ENCODE measurements around the gene LYPD5.
"Not testable (repeated sequence)": the region's sequence is repeated elsewhere in the genome, so short reads cannot be mapped to it uniquely, and the experiment has no call there.

The LYPD5 gene

DNA sequence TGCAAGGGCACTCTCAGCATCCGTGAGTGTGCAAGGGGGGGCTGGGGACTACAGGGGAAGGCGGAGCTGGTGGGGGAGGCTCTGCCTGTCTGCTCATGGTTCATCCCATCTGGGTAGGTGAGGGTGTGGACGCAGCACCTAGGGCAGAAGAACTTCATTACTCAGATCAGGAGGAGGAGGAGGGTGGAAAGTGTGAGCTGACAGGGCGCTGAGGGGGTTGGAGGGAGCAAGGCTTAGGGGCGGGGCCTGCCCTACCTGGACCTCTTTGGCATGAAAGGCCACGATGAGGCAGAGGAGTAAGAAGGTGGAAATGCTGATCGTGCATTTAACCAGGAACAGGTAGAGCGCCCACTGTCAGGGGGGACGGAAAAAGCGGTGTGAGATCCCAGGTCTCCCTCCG lies 26.0 kb downstream of the LYPD5 start:
- DNase-seq: no peak

DNA sequence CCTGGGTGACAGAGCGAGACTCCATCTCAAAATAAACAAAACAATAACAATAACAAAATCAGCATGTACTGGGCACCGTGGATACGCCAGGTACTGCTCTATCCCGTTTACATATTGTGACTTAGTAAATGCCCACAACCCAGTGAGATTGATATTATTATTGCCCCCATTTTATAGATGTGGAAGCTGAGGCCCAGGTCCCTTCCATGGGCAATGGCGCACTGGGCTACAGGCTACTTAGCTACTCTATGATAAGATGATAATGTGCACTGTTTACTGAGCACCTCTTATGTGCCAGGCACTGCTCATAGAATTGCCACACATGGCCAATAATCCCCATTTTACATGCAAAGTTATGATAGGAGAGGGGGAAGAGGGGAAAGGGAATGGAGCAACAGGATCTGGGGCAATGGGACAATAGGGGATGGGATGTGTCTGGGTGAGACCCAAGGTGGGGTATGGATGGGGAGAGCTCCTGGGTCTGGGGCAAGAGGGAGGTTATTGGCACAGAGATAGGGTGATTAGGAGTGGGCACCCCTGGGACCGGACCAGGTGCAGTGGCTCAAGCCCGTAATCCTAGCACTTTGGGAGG lies 26.9 kb downstream of the LYPD5 start:
- no peak for DNase-seq

DNA sequence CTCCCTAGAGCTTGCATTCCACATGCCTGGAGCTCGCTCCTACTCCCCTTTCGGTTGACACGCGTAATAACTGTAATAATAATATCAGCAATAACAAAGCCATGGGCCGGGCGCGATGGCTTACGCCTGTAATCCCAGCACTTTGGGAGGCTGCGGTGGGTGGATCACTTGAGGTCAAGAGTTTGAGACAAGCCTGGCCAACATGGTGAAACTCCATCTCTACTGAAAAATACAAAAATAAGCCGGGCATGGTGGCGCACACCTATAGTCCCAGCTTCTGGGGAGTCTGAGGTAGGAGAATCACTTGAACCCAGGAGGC lies 27.3 kb downstream of the LYPD5 start:
- DNase-seq: not testable (repeated sequence)

DNA sequence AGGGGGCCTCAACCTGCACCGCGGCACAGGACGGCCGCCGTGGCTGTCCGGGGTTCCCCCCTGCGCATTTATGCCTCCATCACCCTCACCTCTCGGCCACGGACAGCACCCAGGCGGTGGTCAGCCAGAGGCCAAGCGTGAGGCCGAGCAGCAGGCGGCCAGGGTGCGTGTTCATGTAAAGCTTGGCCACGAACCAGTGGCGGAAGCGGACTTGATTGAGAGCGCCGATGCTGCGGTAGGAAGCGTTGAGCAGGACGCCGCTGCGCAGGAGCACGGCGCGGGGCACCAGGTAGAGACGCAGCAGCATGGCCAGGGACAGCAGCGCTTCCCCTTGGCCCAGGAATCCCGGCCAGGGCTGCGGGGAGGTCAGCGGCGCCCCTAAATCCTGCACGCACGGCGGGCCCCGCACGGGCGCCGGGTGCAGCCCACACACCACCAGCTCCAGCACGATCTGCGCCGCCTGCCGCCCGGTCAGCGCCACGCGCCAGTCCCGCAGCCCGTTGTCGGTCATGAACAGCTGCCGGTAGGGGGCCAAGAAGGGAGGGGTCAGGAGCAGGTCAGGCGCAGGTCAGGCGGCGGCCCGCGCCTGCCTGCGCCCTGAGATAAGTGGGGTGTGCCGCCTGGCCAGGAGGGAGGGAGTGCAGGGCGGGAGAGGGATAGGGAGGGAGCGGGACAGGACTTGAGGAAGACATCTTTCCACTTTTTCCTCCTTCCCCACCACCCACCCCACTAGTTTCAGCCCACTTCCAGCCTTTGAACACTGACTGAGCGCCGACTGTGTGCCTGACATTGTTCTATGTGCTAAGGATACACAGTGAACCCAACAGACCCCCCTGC lies 27.9 kb downstream of the LYPD5 start:
- DNase-seq: no peak

DNA sequence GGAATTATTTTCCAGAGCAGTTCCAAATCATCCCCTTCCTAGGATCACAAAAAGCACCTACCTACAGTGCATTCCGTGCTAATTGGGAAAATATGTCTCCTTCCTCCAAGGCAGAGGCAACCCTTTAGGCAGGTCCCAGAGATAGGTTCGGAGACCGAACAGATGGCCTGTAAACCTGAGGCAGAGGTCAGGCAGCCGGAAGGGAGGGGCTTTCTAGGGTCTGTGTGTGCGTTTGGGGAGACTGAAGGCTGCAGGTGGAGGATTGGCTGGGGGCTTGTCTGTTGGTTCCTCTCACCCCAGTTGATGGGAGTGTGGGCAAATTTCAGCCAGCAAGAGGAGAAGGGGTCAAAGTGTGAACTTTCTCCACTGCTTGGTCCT lies 28.5 kb downstream of the LYPD5 start:
- no peak for DNase-seq

DNA sequence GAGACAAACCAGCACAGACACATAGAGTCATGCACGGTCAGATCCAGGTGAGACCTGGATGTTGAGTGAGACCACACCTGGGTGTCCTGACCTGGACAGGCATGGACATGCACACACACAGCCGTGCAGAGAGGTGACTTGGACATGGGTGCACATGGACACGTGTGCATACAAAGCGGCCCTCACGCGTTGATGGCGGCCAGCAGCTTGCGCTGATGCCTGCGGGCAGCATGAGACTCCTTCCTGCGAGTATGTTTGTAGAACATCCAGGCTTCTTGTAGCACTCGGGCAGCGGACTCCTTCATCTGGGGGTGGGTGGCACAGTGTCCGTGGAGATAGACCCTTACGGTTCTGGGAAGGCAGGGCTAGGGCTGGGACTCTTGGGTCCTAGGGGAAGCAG lies 33.0 kb downstream of the LYPD5 start:
- no peak for DNase-seq

DNA sequence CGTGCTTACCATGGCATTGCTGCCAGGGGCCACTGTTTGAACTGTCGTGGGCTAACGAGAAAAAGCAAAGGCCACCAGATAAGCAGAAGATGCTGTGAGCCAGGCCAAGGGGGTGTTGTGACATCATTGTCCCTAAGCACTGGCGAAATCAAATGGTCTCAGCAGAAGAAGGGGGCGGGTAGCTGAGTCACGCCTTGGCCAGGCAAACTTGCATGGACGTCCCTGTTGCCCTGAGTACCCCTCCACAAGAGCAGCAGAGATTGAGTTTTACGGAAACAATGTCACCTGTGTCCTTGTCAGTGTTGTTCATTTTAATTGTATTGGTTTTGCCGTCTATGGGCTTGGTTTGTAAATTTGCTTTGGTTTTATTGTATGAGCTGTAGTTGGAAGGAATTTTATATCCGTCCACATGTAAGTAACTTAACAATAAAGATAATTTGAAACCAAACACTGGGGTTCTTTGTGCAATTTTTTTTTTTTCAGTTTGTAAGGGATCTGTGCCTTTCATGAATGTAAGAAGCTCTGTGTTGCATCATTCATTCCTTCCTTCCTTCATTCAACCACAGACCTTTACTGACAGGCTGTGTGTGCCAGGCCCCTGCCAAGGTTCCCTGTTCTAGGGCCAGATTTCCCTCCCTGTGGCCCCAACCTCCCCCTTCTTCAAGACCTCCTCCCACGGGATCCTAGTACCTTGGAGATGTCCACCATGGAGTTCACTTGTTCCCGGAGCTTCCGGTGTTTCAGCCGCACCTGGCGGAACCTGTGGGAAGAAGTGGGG lies 33.8 kb downstream of the LYPD5 start:
- DNase-seq: no peak

DNA sequence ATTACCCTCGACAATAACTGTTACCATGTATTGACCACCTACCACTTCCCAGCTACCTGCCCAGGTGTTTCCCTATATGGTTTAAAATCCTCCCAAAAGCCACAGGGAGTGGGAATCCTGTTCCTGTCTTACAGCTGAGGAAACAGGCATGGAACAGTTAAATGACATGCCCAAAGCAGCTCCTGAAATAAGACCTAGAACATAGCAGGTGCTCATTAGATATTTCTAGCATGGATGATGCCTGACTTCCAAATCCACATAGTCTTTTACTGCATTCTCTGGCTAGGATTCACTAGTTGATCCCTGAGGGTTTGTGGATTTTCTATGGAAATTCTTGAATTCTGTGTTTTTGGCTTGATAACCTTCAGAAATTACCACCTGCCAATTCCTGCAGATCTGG lies 34.4 kb downstream of the LYPD5 start:
- DNase-seq: no peak

DNA sequence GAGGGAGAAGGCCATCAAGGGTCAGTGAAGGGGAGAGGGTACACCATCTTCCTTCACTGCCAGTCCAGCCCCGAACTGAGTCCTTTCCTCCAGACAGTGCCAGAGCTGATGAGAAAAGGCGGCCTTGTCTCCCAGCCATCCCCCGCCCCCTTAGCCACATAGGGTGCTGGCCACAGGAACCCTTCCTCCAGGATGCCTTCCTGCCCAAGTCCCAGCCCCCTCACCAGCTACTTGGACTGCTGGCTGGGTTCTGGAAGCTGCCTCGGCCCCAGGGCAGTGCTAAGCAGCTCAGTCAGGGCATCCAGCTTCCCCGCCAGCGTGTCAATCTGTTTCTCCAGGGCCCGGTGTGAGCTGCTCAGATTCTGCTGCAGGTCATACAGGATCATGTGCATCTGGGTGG lies 34.9 kb downstream of the LYPD5 start:
- no peak for DNase-seq

DNA sequence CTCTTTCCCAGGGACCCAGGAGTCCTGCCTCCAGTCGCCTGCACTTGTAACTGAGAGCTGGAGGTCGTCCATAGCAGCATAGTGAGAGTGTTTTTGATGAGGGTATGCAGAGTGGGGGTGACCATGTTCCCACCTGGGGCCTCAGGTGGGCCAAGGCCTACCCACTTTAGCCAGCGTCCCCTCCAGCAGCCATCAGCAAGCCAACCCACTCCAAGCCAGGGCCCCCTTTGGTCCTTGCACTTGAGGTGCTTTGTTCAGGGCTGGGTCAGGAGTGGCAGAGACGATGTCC lies 35.5 kb downstream of the LYPD5 start:
- DNase-seq: no peak

DNA sequence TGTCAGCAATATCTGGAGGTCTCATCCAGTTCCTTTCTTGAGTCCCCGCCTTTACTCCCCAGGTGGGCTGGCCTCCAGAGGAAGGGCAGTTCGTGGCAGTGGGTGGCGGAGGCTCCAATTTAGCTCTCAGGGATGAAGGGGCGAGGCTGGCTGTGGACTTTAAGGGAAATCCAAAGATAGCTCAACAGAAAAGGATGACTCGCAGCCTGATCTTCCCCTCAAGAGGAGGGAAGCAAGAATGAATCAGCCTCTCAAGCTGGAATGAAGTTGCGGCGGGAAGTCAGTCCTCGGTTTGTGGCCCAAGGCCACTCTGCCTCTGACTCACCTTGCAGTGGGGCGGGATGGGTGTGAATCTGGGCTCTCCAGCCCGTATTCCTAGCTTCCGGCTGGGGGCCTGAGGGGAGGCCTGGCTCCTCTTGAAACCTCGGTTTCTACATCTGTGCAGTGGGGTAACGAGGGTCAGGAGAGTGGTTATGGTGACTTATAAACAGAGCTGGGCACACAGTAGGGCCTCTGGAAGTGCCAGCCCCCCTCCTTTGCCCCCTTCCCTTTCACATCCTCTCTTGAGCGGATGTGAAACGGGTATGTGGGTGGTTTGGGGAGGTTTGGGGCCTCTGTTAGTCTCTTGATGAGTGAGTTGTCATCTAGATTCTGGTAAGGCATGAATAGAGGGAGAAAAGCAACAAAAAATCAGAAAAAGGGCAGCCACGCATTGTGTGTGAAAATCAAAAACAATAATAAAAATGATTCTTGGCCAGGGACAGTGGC lies 37.0 kb downstream of the LYPD5 start:
- peak; percentile 54 for DNase-seq

DNA sequence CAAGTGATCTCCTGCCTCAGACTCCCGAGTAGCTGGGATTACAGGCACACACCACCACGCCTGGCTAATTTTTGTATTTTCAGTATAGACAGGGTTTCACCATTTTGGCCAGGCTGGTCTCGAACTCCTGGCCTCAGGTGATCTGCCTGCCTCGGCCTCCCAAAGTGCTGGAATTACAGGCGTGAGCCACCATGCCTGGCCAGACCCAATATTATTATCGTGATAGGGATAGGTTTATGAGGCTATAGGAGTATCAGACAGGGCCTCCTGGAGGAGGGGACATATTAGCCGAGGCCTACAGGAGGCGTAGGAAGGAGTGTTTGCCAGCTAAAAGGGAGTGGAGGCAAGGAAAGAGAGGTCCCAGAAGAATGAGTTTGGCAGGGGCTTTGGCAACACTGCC lies 37.6 kb downstream of the LYPD5 start:
- not testable (repeated sequence) for DNase-seq

DNA sequence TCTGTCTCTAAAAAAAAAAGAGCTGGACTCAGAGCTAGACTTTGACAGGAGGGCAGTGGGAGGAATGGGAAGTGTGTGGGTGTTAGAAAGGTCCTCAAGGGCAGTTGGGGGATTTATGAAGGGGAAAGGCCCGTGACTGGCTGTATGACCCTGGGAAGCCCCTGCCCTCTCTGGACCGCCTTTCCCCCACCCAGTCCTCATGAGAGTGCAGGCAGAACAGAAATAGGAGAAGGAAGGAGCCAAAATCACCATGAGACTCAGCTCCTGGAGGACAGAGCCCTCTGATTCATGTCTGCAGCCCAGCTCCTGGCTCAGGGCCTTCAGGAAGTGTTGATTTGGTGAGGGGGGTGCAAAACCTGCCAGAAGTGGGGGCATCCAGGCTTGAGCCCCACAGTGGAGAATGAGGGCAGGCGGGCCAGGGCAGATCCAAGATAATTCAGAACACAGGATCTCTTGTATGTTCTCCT lies 38.7 kb downstream of the LYPD5 start:
- DNase-seq: no peak

DNA sequence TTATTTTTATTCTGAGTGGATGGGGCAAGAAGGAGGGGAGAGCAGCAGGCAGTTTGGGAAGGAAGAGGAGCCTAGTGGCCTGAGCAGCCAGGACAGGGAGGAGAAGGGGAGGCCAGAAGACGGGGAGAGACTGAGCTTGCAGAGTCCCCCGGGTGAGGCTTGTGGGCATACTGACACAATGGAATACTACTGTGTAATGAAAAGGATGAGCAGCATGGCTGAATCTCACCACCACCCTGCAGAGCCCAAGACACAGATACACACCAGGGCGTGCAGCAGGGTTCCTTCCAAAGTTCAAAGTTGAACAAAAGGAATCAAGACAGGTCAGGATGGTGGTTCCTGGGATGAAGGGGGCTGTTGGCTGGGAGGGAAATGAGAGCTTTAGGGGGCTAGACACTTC lies 39.4 kb downstream of the LYPD5 start:
- DNase-seq: no peak

DNA sequence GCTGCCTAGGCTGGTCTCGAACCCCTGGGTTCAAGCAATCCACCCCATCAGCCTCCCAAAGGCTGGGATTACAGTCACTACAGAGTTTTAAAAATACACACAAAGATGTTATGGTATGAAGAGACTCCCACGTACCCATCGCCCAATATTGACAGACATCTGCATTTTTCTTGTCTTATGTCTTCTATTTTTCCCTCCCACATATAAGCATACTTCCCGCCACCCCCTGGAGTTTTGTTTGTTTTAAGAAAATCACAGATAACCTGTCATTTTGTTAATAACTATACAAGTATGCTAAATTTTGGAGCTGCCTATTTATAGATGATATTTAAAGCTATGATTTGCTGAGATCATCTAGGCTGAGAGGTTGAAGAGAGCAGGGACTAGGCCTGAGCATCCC lies 41.3 kb downstream of the LYPD5 start:
- no peak for DNase-seq

DNA sequence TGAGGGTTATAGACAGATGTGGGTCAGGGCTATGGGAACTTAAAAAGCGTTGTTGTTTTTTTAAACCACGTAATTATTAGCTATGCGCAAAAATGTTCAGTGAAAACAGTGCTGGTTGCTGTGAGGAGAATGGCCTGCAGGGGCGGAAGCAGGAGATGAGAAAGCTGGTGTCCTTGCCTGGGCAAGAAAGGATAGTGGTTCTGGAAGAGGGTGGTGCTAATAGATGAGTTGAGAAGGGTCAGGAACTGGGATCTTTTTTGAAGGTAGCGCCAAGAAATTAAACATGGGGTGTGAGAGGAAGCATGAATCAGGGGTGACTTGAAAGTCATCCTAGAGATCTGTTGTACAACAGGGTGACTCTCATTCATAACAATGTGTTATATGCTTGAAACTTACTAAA lies 42.7 kb downstream of the LYPD5 start:
- DNase-seq: no peak

DNA sequence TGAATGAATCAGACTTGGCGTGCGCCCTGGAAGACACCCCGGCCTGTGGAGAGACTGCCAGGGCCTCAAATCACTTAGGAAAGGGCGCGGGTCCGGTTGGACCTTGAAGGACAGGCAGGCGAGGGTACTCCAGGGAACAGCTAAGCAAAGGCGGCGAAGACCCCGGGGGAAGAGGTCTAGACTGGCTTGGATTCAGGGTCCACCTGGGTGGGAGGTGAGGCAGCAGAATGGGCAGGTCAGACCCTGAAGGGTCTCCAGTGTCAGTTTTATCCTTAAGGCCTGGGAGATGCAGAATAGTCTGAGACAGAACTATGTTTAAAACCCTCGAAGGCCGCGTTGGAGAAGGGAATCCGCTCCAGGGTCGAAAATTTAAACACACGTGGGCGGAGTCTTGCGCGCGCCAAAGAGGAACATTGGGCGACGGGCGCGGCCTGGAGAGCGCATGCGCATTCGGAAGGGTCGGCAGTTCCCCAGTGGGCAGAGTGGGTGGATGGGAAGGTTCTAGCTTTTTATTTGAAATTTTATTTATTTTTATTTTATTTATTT lies 46.9 kb downstream of the LYPD5 start:
- DNase-seq: peak; percentile 72

DNA sequence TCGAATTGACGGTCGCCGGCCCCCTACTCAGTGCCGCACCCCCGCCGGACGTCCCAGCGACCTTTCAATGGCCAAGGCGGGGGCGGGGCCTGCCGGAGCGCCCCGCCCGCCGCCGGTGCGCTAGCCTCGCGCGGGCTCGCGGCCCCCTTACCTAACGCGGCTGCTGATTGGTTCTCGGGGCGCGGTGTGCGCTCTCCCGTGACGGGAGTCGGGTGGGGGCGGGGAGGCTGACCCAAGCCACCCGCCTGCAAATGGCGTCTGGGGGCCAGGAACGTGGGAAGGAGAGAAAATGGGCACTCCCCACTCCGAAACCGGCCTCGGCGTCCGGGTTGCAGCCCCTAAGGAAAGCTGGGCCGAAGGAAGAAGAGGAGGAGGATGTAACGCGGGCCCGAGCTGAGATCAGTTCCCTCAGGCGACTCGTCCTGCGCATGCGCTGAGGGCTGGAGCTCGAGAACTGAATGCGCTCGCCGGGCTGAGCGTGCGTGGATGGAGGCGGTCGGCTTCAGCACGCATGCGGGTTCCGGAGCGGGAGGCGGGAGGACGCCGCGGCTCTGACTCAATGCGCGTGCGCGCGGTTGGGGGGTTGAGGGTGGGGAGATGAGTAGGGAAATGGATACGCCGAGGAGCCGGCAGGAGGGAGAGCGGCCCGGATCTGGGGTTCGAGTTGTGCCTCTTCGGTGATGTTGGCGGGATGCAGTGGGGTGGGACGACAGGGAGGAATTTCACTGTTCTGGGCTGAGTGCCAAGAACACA lies 47.6 kb downstream of the LYPD5 start, which contains the start of gene SMG9:
TSS of gene SMG9 (minus strand) at position 460 of the 753 bp plus-strand sequence. CDS start 4,221 bp downstream, outside the sequence.
- peak; percentile 98 for DNase-seq

DNA sequence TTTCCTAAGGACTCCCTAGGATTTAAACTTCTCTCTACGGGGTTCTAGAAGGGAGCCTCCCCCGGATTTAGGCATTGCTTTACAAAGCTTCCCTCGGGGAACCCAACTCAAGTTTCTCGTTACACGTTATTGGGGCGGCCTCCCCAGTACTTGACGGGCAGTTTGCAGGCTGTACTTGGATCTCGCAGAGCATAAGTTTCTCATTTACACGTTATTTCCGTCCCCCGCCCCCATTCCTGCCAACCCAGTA lies 48.1 kb downstream of the LYPD5 start:
- DNase-seq: no peak

DNA sequence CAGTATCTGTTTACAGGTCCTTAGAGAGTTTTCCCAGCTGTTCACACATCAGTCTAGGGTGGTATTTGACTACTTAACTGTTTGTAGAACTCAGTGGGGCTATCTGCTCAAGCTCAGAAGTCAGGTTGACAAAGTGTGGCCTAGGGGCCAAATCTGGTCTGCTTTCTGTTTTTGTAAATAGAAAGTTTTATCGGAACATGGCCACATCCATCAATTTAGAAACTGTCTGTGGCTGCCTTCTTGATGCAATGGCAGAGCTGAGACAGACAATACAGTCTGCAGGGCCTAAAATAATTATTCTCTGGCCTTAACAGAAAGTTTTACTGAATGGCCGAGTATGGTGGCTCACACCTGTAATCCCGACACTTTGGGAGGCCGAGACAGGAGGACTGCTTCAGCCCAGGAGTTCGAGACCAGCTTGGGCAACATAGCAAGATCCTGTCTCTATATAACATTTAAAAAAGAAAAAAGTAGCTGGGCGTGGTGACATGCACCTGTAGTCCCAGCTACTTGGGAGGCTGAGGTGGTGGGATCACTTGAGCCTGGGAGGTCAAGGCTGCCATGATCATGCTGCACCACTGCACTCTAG lies 49.9 kb downstream of the LYPD5 start:
- no peak for DNase-seq

DNA sequence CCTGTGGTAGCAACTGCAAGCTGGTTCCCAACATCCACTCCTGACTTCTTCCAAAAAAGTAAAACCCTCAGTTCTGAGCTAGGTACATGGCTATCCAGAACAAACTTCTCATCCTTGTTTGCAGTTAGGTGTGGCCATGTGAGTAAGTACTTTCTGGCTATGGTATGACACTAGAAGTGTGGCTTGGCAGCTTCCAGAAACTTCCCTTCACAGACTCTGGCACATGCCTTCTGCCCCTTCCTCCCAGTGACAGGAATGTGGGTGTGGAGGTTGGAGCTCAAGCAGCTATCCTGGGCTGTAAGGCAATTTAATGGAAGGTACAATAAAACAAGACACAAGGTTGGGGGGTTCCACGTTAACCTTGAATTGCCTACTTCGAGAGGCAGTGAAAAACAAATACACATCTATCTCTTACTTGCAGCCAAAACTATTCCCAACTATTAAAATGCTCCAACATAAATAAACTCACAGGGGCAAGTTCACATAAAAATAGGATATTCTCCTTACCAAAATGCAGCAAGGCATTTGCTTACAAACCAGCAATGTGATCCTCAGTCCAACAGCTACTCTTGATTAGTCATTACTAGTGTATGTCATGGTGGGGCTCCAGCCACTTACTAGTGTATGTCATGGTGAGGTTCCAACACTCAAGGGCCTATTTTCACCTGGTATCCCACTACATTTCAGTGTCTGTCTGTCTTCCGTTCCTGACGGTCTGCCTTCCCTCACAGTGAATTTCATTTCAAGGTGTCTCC lies 50.6 kb downstream of the LYPD5 start:
- DNase-seq: no peak

All from activated gamma-delta T cell treated with Interleukin-2 at 50 U/mL for 16 hours (primary cell).